Sigmoid colon (tissue), 4 donors: ENCODE results near the gene ARHGAP22.

Experiments
- EP300 ChIP-seq, 4 donors: sonication (generic); formaldehyde crosslinking; IDR thresholded peaks; one replicate each; pipeline ENCODE4 v1.6.1; 2017; ENCODE audit warnings: antibody characterized with exemption in 4 of 4
- POLR2A ChIP-seq, 2 donors: fragments of 450-650 bp; IDR thresholded peaks; one replicate each; pipeline ENCODE4 v1.6.1; 2016; ENCODE audit warnings: antibody characterized with exemption in 2 of 2, mild to moderate bottlenecking in 2 of 2, moderate library complexity in 2 of 2
- TF ChIP-seq, protein P1 (sequence below), 4 experiments: fragments of 450-650 bp in 3 of 4; fragments of 200-600 bp in 1 of 4; IDR thresholded peaks; one replicate each; pipeline ENCODE4 v1.5.1; 2016 to 2019; ENCODE audit warnings: antibody characterized with exemption in 4 of 4, mild to moderate bottlenecking in 3 of 4, moderate library complexity in 2 of 4

DNA sequence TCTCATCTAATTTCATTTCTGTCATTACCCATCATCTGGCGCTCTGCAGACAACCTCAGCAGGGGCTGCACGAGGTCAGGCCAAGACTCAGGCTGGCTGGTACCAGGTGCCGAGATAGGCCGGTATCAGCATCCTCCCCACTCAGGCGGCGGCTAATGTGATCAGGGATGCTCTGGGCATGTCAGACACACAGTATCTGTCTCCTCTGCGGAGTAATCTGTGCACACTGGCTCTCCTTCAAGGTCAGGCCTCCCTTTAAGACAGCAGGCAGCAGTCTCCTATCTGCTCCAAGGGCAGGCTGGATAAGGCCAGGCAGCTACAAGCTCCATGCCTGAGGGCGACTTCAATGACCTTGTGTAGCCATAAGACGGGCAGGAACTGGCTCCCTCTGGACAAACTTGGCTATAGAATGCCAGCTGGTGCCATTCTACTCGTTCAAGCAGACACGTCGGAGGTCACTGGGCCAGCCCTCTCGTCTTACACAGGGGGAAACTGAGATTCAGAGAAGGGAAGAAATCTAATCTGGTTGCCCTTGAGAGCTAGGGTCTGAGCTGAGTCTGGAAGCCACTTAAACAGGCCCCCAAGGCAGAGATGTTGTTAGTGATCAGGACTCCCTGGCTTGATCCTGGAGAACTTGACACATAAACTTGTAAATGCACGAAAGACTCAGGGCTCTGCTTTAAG, 59.3 kb downstream of the ARHGAP22 start:
- TF ChIP-seq, protein P1, sequence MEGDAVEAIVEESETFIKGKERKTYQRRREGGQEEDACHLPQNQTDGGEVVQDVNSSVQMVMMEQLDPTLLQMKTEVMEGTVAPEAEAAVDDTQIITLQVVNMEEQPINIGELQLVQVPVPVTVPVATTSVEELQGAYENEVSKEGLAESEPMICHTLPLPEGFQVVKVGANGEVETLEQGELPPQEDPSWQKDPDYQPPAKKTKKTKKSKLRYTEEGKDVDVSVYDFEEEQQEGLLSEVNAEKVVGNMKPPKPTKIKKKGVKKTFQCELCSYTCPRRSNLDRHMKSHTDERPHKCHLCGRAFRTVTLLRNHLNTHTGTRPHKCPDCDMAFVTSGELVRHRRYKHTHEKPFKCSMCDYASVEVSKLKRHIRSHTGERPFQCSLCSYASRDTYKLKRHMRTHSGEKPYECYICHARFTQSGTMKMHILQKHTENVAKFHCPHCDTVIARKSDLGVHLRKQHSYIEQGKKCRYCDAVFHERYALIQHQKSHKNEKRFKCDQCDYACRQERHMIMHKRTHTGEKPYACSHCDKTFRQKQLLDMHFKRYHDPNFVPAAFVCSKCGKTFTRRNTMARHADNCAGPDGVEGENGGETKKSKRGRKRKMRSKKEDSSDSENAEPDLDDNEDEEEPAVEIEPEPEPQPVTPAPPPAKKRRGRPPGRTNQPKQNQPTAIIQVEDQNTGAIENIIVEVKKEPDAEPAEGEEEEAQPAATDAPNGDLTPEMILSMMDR (IDR thresholded peaks at IDR 0.05) = no peak
- TF ChIP-seq EP300 (IDR thresholded peaks at IDR 0.05) (no peak), POLR2A (IDR thresholded peaks at IDR 0.05) (no peak)
